Thyroid gland (tissue), 4 donors: ENCODE results near the gene KRTAP4-11.

Experiments used
- POLR2A ChIP-seq, 2 donors: fragments of 450-650 bp; IDR thresholded peaks; one replicate each; pipeline ENCODE4 v1.6.1; 2017; ENCODE audit warnings: antibody characterized with exemption in 2 of 2, mild to moderate bottlenecking in 2 of 2, moderate library complexity in 1 of 2
- TF ChIP-seq, protein P1 (sequence below), 6 experiments: fragments of 200-600 bp in 3 of 6; fragments of 450-650 bp in 3 of 6; sonication (generic) in 3 of 6; IDR thresholded peaks; one replicate each; pipeline ENCODE4 v1.5.1; 2016 to 2019; ENCODE audit warnings: antibody characterized with exemption in 6 of 6, mild to moderate bottlenecking in 2 of 6, inconsistent platforms in 1 of 6, moderate library complexity in 1 of 6

- TF ChIP-seq, protein P1, sequence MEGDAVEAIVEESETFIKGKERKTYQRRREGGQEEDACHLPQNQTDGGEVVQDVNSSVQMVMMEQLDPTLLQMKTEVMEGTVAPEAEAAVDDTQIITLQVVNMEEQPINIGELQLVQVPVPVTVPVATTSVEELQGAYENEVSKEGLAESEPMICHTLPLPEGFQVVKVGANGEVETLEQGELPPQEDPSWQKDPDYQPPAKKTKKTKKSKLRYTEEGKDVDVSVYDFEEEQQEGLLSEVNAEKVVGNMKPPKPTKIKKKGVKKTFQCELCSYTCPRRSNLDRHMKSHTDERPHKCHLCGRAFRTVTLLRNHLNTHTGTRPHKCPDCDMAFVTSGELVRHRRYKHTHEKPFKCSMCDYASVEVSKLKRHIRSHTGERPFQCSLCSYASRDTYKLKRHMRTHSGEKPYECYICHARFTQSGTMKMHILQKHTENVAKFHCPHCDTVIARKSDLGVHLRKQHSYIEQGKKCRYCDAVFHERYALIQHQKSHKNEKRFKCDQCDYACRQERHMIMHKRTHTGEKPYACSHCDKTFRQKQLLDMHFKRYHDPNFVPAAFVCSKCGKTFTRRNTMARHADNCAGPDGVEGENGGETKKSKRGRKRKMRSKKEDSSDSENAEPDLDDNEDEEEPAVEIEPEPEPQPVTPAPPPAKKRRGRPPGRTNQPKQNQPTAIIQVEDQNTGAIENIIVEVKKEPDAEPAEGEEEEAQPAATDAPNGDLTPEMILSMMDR (IDR thresholded peaks at IDR 0.05): no peak
- no peak for TF ChIP-seq POLR2A (IDR thresholded peaks at IDR 0.05)
Observed at GRCh38 chr17:41140360-41141131, 22.4 kb upstream of the KRTAP4-11 start, which contains the start of gene KRTAP4-6.
